DOHH2 (cell line): ENCODE results near the gene IFT88.
A peak's percentile ranks its signal among the peaks of the same experiment; 100 is the strongest.

Source experiments
- H3F3A ChIP-seq: fragments of 200-600 bp; sonication (generic), shearing (Covaris generic); 2 replicates; pipeline ENCODE4 v1.6.0; 2016; ENCODE audit warnings: antibody characterized with exemption, mild to moderate bottlenecking; ENCODE audit not compliant: control insufficient read depth, insufficient read depth
- H3K27ac ChIP-seq: fragments of 200-600 bp; sonication (generic); 2 replicates; pipeline ENCODE4 v1.5.1; 2014; ENCODE audit warnings: low read depth, mild to moderate bottlenecking, low read length, moderate library complexity
- H3K27me3 ChIP-seq: fragments of 200-600 bp; sonication (generic); 2 replicates; pipeline ENCODE4 v1.6.1; 2014; ENCODE audit warnings: mild to moderate bottlenecking, low read length, mixed read lengths; ENCODE audit not compliant: control insufficient read depth
- H3K36me3 ChIP-seq: fragments of 200-600 bp; sonication (generic); 2 replicates; pipeline ENCODE4 v1.6.1; 2014; ENCODE audit warnings: mild to moderate bottlenecking, low read length, moderate library complexity, mixed read lengths; ENCODE audit not compliant: control insufficient read depth
- H3K4me1 ChIP-seq: fragments of 200-600 bp; sonication (generic); 2 replicates; pipeline ENCODE4 v1.6.1; 2014; ENCODE audit warnings: mild to moderate bottlenecking, low read length, mixed read lengths; ENCODE audit not compliant: control insufficient read depth
- H3K4me2 ChIP-seq: fragments of 200-600 bp; sonication (generic); 2 replicates; pipeline ENCODE4 v1.6.0; 2014; ENCODE audit warnings: mild to moderate bottlenecking, low read length, moderate library complexity
- H3K4me3 ChIP-seq: fragments of 200-600 bp; sonication (generic); 2 replicates; pipeline ENCODE4 v1.5.1; 2014; ENCODE audit warnings: mild to moderate bottlenecking, low read length, mixed read lengths
- H3K79me2 ChIP-seq: fragments of 200-600 bp; sonication (generic); 2 replicates; pipeline ENCODE4 v1.6.1; 2014; ENCODE audit warnings: mild to moderate bottlenecking, low read length, mixed read lengths; ENCODE audit not compliant: control insufficient read depth
- H3K9me2 ChIP-seq: fragments of 200-600 bp; sonication (generic); replicated peaks from 2 replicates; pipeline ENCODE4 v1.6.1; 2014; ENCODE audit warnings: mild to moderate bottlenecking, low read length, mixed read lengths; ENCODE audit not compliant: control insufficient read depth
- H3K9me3 ChIP-seq: fragments of 200-600 bp; sonication (generic); 2 replicates; pipeline ENCODE4 v1.6.1; 2014; ENCODE audit warnings: antibody characterized with exemption, low read length, mixed read lengths; ENCODE audit not compliant: control insufficient read depth, insufficient read depth
- H4K20me1 ChIP-seq: fragments of 200-600 bp; sonication (generic); 2 replicates; pipeline ENCODE4 v1.6.0; 2014; ENCODE audit warnings: low read depth, mild to moderate bottlenecking, antibody characterized with exemption, low read length, moderate library complexity; ENCODE audit not compliant: control insufficient read depth, insufficient read depth
- CTCF ChIP-seq: fragments of 200-600 bp; sonication (generic); IDR thresholded peaks from one replicate; pipeline ENCODE4 v1.5.1; 2014; ENCODE audit warnings: antibody characterized with exemption, mild to moderate bottlenecking, low read depth, low read length; ENCODE audit not compliant: poor library complexity, severe bottlenecking
- EZH2phosphoT487 ChIP-seq: fragments of 200-600 bp; sonication (generic); IDR thresholded peaks from 2 replicates; pipeline ENCODE4 v1.6.1; 2017; ENCODE audit warnings: borderline replicate concordance, mild to moderate bottlenecking, antibody characterized with exemption, low read length, moderate library complexity, mixed read lengths

IFT88 gene

GRCh38 chr13:20521364-20522115 lies 45.4 kb upstream of the IFT88 start:
- Histone ChIP-seq H3K9me2 (no peaks in the 10 kb centered on the region), H3K36me3 (no peaks in the 10 kb centered on the region), H3K4me2 (no peak overlapping the region), H3K4me1 (peaks cover 10% of the 10 kb centered on the region), H4K20me1 (no peaks in the 10 kb centered on the region), H3K27ac (no peak overlapping the region), H3K27me3 (peaks cover 12% of the 10 kb centered on the region), H3K4me3 (no peak overlapping the region), H3K9me3 (no peaks in the 10 kb centered on the region), H3F3A (no peaks in the 10 kb centered on the region), H3K79me2 (no peaks in the 10 kb centered on the region)
- TF ChIP-seq CTCF, result no peak
- TF ChIP-seq EZH2phosphoT487, result no peak

- Histone ChIP-seq H3K4me2 (peak overlapping the region; percentile 78), H3K27me3 (peaks cover 23% of the 10 kb centered on the region), H3K4me1 (peaks cover 10% of the 10 kb centered on the region), H4K20me1 (no peaks in the 10 kb centered on the region), H3F3A (no peaks in the 10 kb centered on the region), H3K9me2 (no peaks in the 10 kb centered on the region), H3K27ac (no peak overlapping the region), H3K36me3 (no peaks in the 10 kb centered on the region), H3K9me3 (no peaks in the 10 kb centered on the region), H3K4me3 (peak overlapping the region; percentile 72), H3K79me2 (no peaks in the 10 kb centered on the region)
- no peak; the same call in 1 of the 2 replicates for TF ChIP-seq EZH2phosphoT487
- no peak for TF ChIP-seq CTCF
These were observed 41.8 kb upstream of the IFT88 start for GRCh38 chr13:20525144-20525600.

- H3K79me2 ChIP-seq, result no peaks in the 10 kb centered on the region
- no peaks in the 10 kb centered on the region for H3F3A ChIP-seq
- no peaks in the 10 kb centered on the region for H4K20me1 ChIP-seq
- H3K4me1 ChIP-seq, result peaks cover 10% of the 10 kb centered on the region
- H3K27ac ChIP-seq, result no peak within 1 kb of the TSS
- H3K36me3 ChIP-seq, result no peaks in the 10 kb centered on the region
- H3K9me3 ChIP-seq, result no peaks in the 10 kb centered on the region
- H3K4me3 ChIP-seq, result peak within 1 kb of the TSS; percentile 72
- no peaks in the 10 kb centered on the region for H3K9me2 ChIP-seq
- H3K4me2 ChIP-seq, result peak within 1 kb of the TSS; percentile 78
- TF ChIP-seq CTCF, result no peak
- no peak for TF ChIP-seq EZH2phosphoT487
- peaks cover 23% of the 10 kb centered on the region for H3K27me3 ChIP-seq
These were observed 41.1 kb upstream of the IFT88 start, which contains the start of gene CRYL1 for GRCh38 chr13:20525601-20526544. Gene CRYL1 (minus strand): TSS chr13:20525857. CDS start chr13:20525794, 63 bp downstream.
